Endodermal cell (in vitro differentiated cells): Measurements from ENCODE around the gene DPP6. TPM values are rescaled to one million over a fixed set of nuclear protein-coding genes. Genes with fewer than 3 reads are reported as not detected.

ENCODE experiments used
- DNase-seq: peaks from one replicate; pipeline ENCODE4 v3.0.0-alpha.2; 2017
- H3K27ac ChIP-seq: 2 replicates; pipeline ENCODE4 v1.5.1; 2013; ENCODE audit warnings: mild to moderate bottlenecking, low read depth, low read length, moderate library complexity
- H3K27me3 ChIP-seq: 2 replicates; pipeline ENCODE4 v1.6.1; 2013; ENCODE audit warnings: mild to moderate bottlenecking, low read length, moderate library complexity; ENCODE audit not compliant: insufficient read depth, control insufficient read depth, poor library complexity, severe bottlenecking
- H3K36me3 ChIP-seq: 2 replicates; pipeline ENCODE4 v1.7.0; 2013; ENCODE audit warnings: mild to moderate bottlenecking, low read length, moderate library complexity; ENCODE audit not compliant: control insufficient read depth, insufficient read depth
- H3K4me1 ChIP-seq: one replicate; pipeline ENCODE4 v1.7.0; 2013; ENCODE audit warnings: low read length; ENCODE audit not compliant: control insufficient read depth, insufficient read depth
- H3K4me3 ChIP-seq: 2 replicates; pipeline ENCODE4 v1.5.1; 2013; ENCODE audit warnings: mild to moderate bottlenecking, low read length, moderate library complexity
- H3K9ac ChIP-seq: 2 replicates; pipeline ENCODE4 v1.6.1; 2013; ENCODE audit warnings: mild to moderate bottlenecking, low read length, moderate library complexity; ENCODE audit not compliant: poor library complexity, severe bottlenecking; ENCODE audit errors: extremely low read depth
- H3K9me3 ChIP-seq: 2 replicates; pipeline ENCODE4 v1.6.1; 2013; ENCODE audit warnings: mild to moderate bottlenecking, low read length, moderate library complexity; ENCODE audit not compliant: control insufficient read depth
- H3K27ac Mint-ChIP-seq: 2 replicates; pipeline ENCODE4 v1.8.0; 2020; ENCODE audit warnings: mixed read lengths
- H3K27me3 Mint-ChIP-seq: 2 replicates; pipeline ENCODE4 v1.8.0; 2021; ENCODE audit warnings: mild to moderate bottlenecking, mixed read lengths; ENCODE audit not compliant: insufficient read depth
- H3K36me3 Mint-ChIP-seq: 2 replicates; pipeline ENCODE4 v1.8.0; 2020; ENCODE audit warnings: low read depth, mixed read lengths
- H3K4me1 Mint-ChIP-seq: 2 replicates; pipeline ENCODE4 v1.8.0; 2020; ENCODE audit warnings: mixed read lengths
- H3K4me3 Mint-ChIP-seq: 2 replicates; pipeline ENCODE4 v1.8.0; 2020; ENCODE audit warnings: mild to moderate bottlenecking, moderate library complexity, mixed read lengths
- H3K9me3 Mint-ChIP-seq: 2 replicates; pipeline ENCODE4 v1.8.0; 2020; ENCODE audit warnings: mild to moderate bottlenecking, mixed read lengths
- WGBS, 2 experiments: methylation state at CpG; one replicate each; pipeline versions ENCODE4 v1.1.5 to v1.1.7; 2013; ENCODE audit warnings: missing lambda C conversion rate in 2 of 2, mixed read lengths in 1 of 2; ENCODE audit not compliant: insufficient coverage in 1 of 2, insufficient read length in 1 of 2; 5-methylcytosine and 5-hydroxymethylcytosine counted together
- total RNA-seq, 2 donors: library from RNA; stranded (reverse); fragmentation: NEBNext Ultra II Directional in 1 of 2; extraction: Animal tissue kit (Norgen Biotek cat#: 25700) in 1 of 2; gene quantifications; 2 replicates in 1 of 2; 3 replicates in 1 of 2; pipeline ENCODE4 v1.2.1, GENCODE V29; 2021
- TF ChIP-seq, protein P1 (sequence below): fragments of 200-600 bp; sonication (generic); conservative IDR thresholded peaks from 2 replicates; pipeline ENCODE4 v1.5.0; 2021; ENCODE audit warnings: antibody characterized with exemption, mild to moderate bottlenecking

Gene DPP6
- total RNA-seq, 2 donors from 2014 or later, result 1.7 to 3.0 TPM

GRCh38 chr7:154871507-154871906 is 819.3 kb downstream of the DPP6 start:
- Histone ChIP-seq H3K4me1 (peaks cover 6% of the 10 kb centered on the region), H3K9me3 (no peaks in the 10 kb centered on the region), H3K27me3 (peaks cover 20% of the 10 kb centered on the region), H3K9ac (no peak overlapping the region), H3K36me3 (no peaks in the 10 kb centered on the region), H3K27ac (peak overlapping the region; percentile 41), H3K4me3 (no peak overlapping the region)
- no peaks in the 10 kb centered on the region for H3K36me3 Mint-ChIP-seq
- no peak overlapping the region for H3K4me3 Mint-ChIP-seq
- TF ChIP-seq, protein P1, sequence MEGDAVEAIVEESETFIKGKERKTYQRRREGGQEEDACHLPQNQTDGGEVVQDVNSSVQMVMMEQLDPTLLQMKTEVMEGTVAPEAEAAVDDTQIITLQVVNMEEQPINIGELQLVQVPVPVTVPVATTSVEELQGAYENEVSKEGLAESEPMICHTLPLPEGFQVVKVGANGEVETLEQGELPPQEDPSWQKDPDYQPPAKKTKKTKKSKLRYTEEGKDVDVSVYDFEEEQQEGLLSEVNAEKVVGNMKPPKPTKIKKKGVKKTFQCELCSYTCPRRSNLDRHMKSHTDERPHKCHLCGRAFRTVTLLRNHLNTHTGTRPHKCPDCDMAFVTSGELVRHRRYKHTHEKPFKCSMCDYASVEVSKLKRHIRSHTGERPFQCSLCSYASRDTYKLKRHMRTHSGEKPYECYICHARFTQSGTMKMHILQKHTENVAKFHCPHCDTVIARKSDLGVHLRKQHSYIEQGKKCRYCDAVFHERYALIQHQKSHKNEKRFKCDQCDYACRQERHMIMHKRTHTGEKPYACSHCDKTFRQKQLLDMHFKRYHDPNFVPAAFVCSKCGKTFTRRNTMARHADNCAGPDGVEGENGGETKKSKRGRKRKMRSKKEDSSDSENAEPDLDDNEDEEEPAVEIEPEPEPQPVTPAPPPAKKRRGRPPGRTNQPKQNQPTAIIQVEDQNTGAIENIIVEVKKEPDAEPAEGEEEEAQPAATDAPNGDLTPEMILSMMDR, result no peak
- H3K27ac Mint-ChIP-seq, result no peak overlapping the region
- H3K4me1 Mint-ChIP-seq, result peaks cover 24% of the 10 kb centered on the region
- WGBS, 2 experiments, result 80 to 83% methylated on average over 1 to 4 of the region's 4 CpGs
- H3K9me3 Mint-ChIP-seq, result no peaks in the 10 kb centered on the region
- peak; percentile 67 for DNase-seq
- peaks cover 25% of the 10 kb centered on the region for H3K27me3 Mint-ChIP-seq

DNA sequence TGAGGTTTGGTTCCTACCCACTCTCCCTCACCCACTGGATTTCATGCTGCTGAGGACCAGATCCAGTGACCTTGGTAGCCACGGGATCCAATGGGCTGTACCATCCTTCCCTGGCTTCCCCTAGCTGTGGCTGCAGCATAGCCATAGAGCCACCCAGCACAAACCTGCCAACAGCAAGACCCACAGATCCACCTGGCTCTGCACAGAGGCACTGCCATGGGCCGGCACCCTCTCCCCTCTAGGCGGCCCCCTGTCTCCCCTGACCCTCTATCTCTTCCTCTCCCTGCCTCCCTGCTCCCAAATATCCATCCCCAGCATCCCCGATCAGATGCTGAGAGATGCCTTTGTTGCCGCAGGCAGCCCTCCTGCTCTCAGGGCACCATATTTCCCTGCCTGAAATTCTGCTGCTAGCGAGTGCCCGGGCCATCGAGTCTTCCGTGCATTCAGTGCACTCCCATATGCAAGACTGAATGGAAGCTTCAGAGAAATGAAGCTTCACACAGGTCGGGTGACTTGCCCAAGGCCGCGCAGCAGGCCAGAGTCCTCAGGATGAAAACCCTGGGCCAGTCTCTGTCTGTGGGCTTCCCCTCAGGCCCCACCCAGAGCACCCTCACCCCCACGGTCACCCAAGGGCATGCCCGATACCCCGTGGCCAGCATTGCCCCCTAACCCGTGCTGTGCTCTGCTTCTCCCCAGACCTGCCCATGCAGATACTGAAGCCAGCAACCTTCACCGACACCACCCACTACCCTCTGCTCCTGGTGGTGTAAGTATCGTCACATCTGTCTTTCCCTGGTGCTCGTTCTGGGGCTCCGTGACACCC is 819.9 kb downstream of the DPP6 start:
- no peak overlapping the region for H3K27ac Mint-ChIP-seq
- Histone ChIP-seq H3K27ac (peak overlapping the region; percentile 41), H3K4me1 (peaks cover 6% of the 10 kb centered on the region), H3K36me3 (no peaks in the 10 kb centered on the region), H3K9me3 (no peaks in the 10 kb centered on the region), H3K9ac (no peak overlapping the region), H3K27me3 (peaks cover 13% of the 10 kb centered on the region), H3K4me3 (no peak overlapping the region)
- H3K4me3 Mint-ChIP-seq, result no peak overlapping the region
- peaks cover 18% of the 10 kb centered on the region for H3K27me3 Mint-ChIP-seq
- DNase-seq, result no peak
- 92 to 97% methylated on average over 11 to 20 of the region's 20 CpGs for WGBS, 2 experiments
- TF ChIP-seq, protein P1, result no peak
- peaks cover 24% of the 10 kb centered on the region for H3K4me1 Mint-ChIP-seq
- H3K9me3 Mint-ChIP-seq, result no peaks in the 10 kb centered on the region
- H3K36me3 Mint-ChIP-seq, result no peaks in the 10 kb centered on the region

DNA sequence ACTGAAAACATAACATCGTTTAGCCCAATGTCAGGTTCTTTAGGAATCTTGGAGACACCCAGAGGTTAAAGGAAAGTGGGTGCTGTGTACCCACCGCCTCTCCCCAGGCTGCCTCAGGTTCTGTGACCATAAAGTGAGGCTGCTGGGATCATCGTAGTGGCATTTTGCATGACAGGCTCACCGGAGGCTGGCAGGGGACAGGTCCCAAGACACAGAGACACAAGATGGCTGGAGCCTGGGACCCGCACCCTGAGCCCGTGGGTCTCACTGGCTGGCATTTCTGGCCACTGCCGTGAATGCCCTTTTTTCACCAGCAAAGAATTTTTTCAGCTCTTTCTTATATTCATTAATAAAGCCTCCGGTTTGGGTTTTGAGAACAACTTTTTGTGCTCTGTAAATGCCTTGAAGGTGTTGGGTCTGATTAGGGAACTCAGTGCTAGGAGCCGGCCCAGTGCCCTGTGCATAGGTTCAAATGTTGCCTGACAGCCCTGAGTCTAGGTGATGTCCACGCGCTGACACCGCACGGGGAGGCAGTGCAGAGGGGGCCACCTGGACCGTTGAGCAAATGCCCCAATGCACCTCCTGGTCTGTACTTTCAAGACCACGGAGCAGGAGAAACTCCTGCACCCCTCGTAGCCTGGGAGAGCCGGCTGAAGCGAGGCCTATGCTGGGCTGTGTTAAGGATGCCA is 820.8 kb downstream of the DPP6 start:
- H3K27ac ChIP-seq, result no peak overlapping the region
- H3K4me3 ChIP-seq, result no peak overlapping the region
- peaks cover 6% of the 10 kb centered on the region for H3K4me1 ChIP-seq
- H3K36me3 ChIP-seq, result no peaks in the 10 kb centered on the region
- peaks cover 5% of the 10 kb centered on the region for H3K27me3 ChIP-seq
- Mint-ChIP-seq H3K4me1 (peaks cover 24% of the 10 kb centered on the region), H3K27me3 (peaks cover 11% of the 10 kb centered on the region), H3K36me3 (no peaks in the 10 kb centered on the region), H3K4me3 (no peak overlapping the region), H3K27ac (no peak overlapping the region), H3K9me3 (no peaks in the 10 kb centered on the region)
- TF ChIP-seq, protein P1, result no peak
- H3K9me3 ChIP-seq, result no peaks in the 10 kb centered on the region
- H3K9ac ChIP-seq, result no peak overlapping the region
- DNase-seq, result no peak
- 93 to 98% methylated on average over 16 to 18 of the region's 18 CpGs for WGBS, 2 experiments
